ENCODE results near the gene CSAD. TPM values are rescaled to one million over a fixed set of nuclear protein-coding genes. Genes with fewer than 3 reads are reported as not detected.

Gene CSAD
- total RNA-seq, 1 donor = 7.8 TPM

GRCh38 chr12:53193040-53193439 lies 12.3 kb upstream of the CSAD start:
- H3K4me3 ChIP-seq (ENCODE audit: low read depth, low read length) = no peak overlapping the region
- no peak for TF ChIP-seq CTCF (IDR thresholded peaks at IDR 0.05; ENCODE audit: insufficient read depth, low read depth, low read length)
- DNase-seq (ENCODE audit: low read depth) = no peak

- TF ChIP-seq CTCF (IDR thresholded peaks at IDR 0.05; ENCODE audit: insufficient read depth, low read depth, low read length) = no peak
- no peak for DNase-seq (ENCODE audit: low read depth)
- no peak overlapping the region for H3K4me3 ChIP-seq (ENCODE audit: low read depth, low read length)
Measured at GRCh38 chr12:53192531-53193021, 11.9 kb upstream of the CSAD start.

GRCh38 chr12:53191885-53192530 lies 11.3 kb upstream of the CSAD start:
- TF ChIP-seq CTCF (IDR thresholded peaks at IDR 0.05; ENCODE audit: insufficient read depth, low read depth, low read length) = no peak
- DNase-seq (ENCODE audit: low read depth) = no peak
- H3K4me3 ChIP-seq (ENCODE audit: low read depth, low read length) = no peak overlapping the region

- no peak for TF ChIP-seq CTCF (IDR thresholded peaks at IDR 0.05; ENCODE audit: insufficient read depth, low read depth, low read length)
- no peak for DNase-seq (ENCODE audit: low read depth)
Measured at GRCh38 chr12:53191096-53191884, 10.6 kb upstream of the CSAD start.

GRCh38 chr12:53190108-53190729 lies 9.5 kb upstream of the CSAD start:
- peak; percentile 52 for DNase-seq (ENCODE audit: low read depth)
- TF ChIP-seq CTCF (IDR thresholded peaks at IDR 0.05; ENCODE audit: insufficient read depth, low read depth, low read length) = peak; percentile 91
- H3K4me3 ChIP-seq (ENCODE audit: low read depth, low read length) = no peak overlapping the region

More at GRCh38 chr12:53191096-53191884, 10.6 kb upstream of the CSAD start:
- no peak overlapping the region for H3K4me3 ChIP-seq (ENCODE audit: low read depth, low read length)

GRCh38 chr12:53187145-53187899 lies 6.6 kb upstream of the CSAD start:
- no peak for DNase-seq (ENCODE audit: low read depth)
- no peak overlapping the region for H3K4me3 ChIP-seq (ENCODE audit: low read depth, low read length)
- TF ChIP-seq CTCF (IDR thresholded peaks at IDR 0.05; ENCODE audit: insufficient read depth, low read depth, low read length) = no peak
